ACC112 (cell line): ENCODE data around the gene SERINC3.
A peak's percentile ranks its signal among the peaks of the same experiment; 100 is the strongest.
"Not testable (repeated sequence)": the region's sequence is repeated elsewhere in the genome, so short reads cannot be mapped to it uniquely, and the experiment has no call there.

Experiments used
- H2AFZ ChIP-seq: fragments of 200-600 bp; sonication (generic); one replicate; pipeline ENCODE4 v1.6.0; 2017; ENCODE audit warnings: antibody characterized with exemption, low read length; ENCODE audit not compliant: unreplicated experiment
- H3K27ac ChIP-seq: fragments of 200-600 bp; sonication (generic); 2 replicates; pipeline ENCODE4 v1.5.1; 2014; ENCODE audit warnings: low read depth, mild to moderate bottlenecking, antibody characterized with exemption, low read length, moderate library complexity
- H3K27me3 ChIP-seq: fragments of 200-600 bp; sonication (generic); 2 replicates; pipeline ENCODE4 v1.6.1; 2014; ENCODE audit warnings: mild to moderate bottlenecking, antibody characterized with exemption, low read length, moderate library complexity, mixed read lengths; ENCODE audit not compliant: insufficient read depth
- H3K36me3 ChIP-seq: fragments of 200-600 bp; sonication (generic); 2 replicates; pipeline ENCODE4 v1.6.1; 2016; ENCODE audit warnings: mild to moderate bottlenecking, antibody characterized with exemption, low read length, moderate library complexity, mixed read lengths; ENCODE audit not compliant: insufficient read depth
- H3K4me1 ChIP-seq: fragments of 200-600 bp; sonication (generic); one replicate; pipeline ENCODE4 v1.6.1; 2016; ENCODE audit warnings: low read length, mixed read lengths; ENCODE audit not compliant: insufficient read depth, unreplicated experiment, control insufficient read depth
- H3K4me3 ChIP-seq: fragments of 200-600 bp; sonication (generic); 2 replicates; pipeline ENCODE4 v1.5.1; 2014; ENCODE audit warnings: mild to moderate bottlenecking, low read depth, low read length
- H3K79me2 ChIP-seq: fragments of 200-600 bp; sonication (generic); one replicate; pipeline ENCODE4 v1.6.0; 2016; ENCODE audit warnings: low read length; ENCODE audit not compliant: control insufficient read depth, unreplicated experiment, insufficient read depth

SERINC3 gene

GRCh38 chr20:44521484-44522481 lies at the start of gene SERINC3:
Gene SERINC3, minus strand, starts transcription at chr20:44522070. Its CDS starts 119 bp downstream, at chr20:44521951.
- H3K27ac ChIP-seq, result peak within 1 kb of the TSS; percentile 94
- H3K27me3 ChIP-seq, result no peaks in the 10 kb centered on the region
- peaks cover 49% of the 10 kb centered on the region for H3K79me2 ChIP-seq
- peaks cover 37% of the 10 kb centered on the region for H3K4me1 ChIP-seq
- no peaks in the 10 kb centered on the region for H3K36me3 ChIP-seq
- peak within 1 kb of the TSS; percentile 46 for H2AFZ ChIP-seq
- peak within 1 kb of the TSS; percentile 92 for H3K4me3 ChIP-seq

GRCh38 chr20:44571362-44571988 lies 49.6 kb upstream of the SERINC3 start:
- Histone ChIP-seq H3K27me3 (no peaks in the 10 kb centered on the region), H3K36me3 (no peaks in the 10 kb centered on the region), H3K79me2 (peaks cover 3% of the 10 kb centered on the region), H3K4me1 (peaks cover 44% of the 10 kb centered on the region), H3K4me3 (no peak overlapping the region), H3K27ac (peak overlapping the region; percentile 90), H2AFZ (no peak overlapping the region)

- Histone ChIP-seq H3K79me2 (peaks cover under 1% of the 10 kb centered on the region), H2AFZ (no peak overlapping the region), H3K36me3 (no peaks in the 10 kb centered on the region), H3K27ac (no peak overlapping the region), H3K4me1 (peaks cover 33% of the 10 kb centered on the region), H3K4me3 (no peak overlapping the region), H3K27me3 (no peaks in the 10 kb centered on the region)
Observed at GRCh38 chr20:44570367-44570766, 48.5 kb upstream of the SERINC3 start.

- Histone ChIP-seq H2AFZ (no peak overlapping the region), H3K27ac (no peak overlapping the region), H3K4me3 (no peak overlapping the region), H3K4me1 (peaks cover 6% of the 10 kb centered on the region), H3K27me3 (no peaks in the 10 kb centered on the region), H3K36me3 (no peaks in the 10 kb centered on the region), H3K79me2 (no peaks in the 10 kb centered on the region)
Observed at GRCh38 chr20:44566811-44567210, 44.9 kb upstream of the SERINC3 start.

GRCh38 chr20:44566018-44566417 lies 44.1 kb upstream of the SERINC3 start:
- Histone ChIP-seq H3K4me3 (no peak overlapping the region), H2AFZ (no peak overlapping the region), H3K27me3 (no peaks in the 10 kb centered on the region), H3K79me2 (no peaks in the 10 kb centered on the region), H3K27ac (no peak overlapping the region), H3K36me3 (no peaks in the 10 kb centered on the region), H3K4me1 (no peaks in the 10 kb centered on the region)

- H2AFZ ChIP-seq, result no peak overlapping the region
- H3K4me3 ChIP-seq, result no peak overlapping the region
- no peaks in the 10 kb centered on the region for H3K36me3 ChIP-seq
- no peaks in the 10 kb centered on the region for H3K4me1 ChIP-seq
- no peaks in the 10 kb centered on the region for H3K79me2 ChIP-seq
- no peaks in the 10 kb centered on the region for H3K27me3 ChIP-seq
- no peak overlapping the region for H3K27ac ChIP-seq
Observed at GRCh38 chr20:44561876-44562275, 40.0 kb upstream of the SERINC3 start.

- not testable (repeated sequence) for H3K79me2 ChIP-seq, H3K36me3 ChIP-seq, H3K27ac ChIP-seq, H3K27me3 ChIP-seq, H2AFZ ChIP-seq, H3K4me1 ChIP-seq, H3K4me3 ChIP-seq
Observed at GRCh38 chr20:44560818-44561217, 38.9 kb upstream of the SERINC3 start.

GRCh38 chr20:44560229-44560628 lies 38.4 kb upstream of the SERINC3 start:
- no peaks in the 10 kb centered on the region for H3K36me3 ChIP-seq
- H3K79me2 ChIP-seq, result no peaks in the 10 kb centered on the region
- no peaks in the 10 kb centered on the region for H3K4me1 ChIP-seq
- no peak overlapping the region for H3K4me3 ChIP-seq
- no peak overlapping the region for H2AFZ ChIP-seq
- no peaks in the 10 kb centered on the region for H3K27me3 ChIP-seq
- H3K27ac ChIP-seq, result no peak overlapping the region

- no peaks in the 10 kb centered on the region for H3K27me3 ChIP-seq
- no peaks in the 10 kb centered on the region for H3K4me1 ChIP-seq
- no peaks in the 10 kb centered on the region for H3K36me3 ChIP-seq
- no peak overlapping the region for H2AFZ ChIP-seq
- H3K4me3 ChIP-seq, result no peak overlapping the region
- no peaks in the 10 kb centered on the region for H3K79me2 ChIP-seq
- no peak overlapping the region for H3K27ac ChIP-seq
Observed at GRCh38 chr20:44559302-44559701, 37.4 kb upstream of the SERINC3 start.

- H2AFZ ChIP-seq, result peak overlapping the region; percentile 8
- H3K36me3 ChIP-seq, result no peaks in the 10 kb centered on the region
- peak overlapping the region; percentile 27; the same call in 1 of the 2 replicates for H3K4me3 ChIP-seq
- H3K4me1 ChIP-seq, result peaks cover 32% of the 10 kb centered on the region
- no peaks in the 10 kb centered on the region for H3K79me2 ChIP-seq
- H3K27ac ChIP-seq, result peak overlapping the region; percentile 74
- no peaks in the 10 kb centered on the region for H3K27me3 ChIP-seq
Observed at GRCh38 chr20:44552950-44553908, 31.4 kb upstream of the SERINC3 start.
